Measurements from ENCODE around the gene VEPH1. TPM values are rescaled to one million over a fixed set of nuclear protein-coding genes. Genes with fewer than 3 reads are reported as not detected.

VEPH1 gene
- total RNA-seq, 4 donors from 2014 or later = 0.07 TPM; not detected in 3

GRCh38 chr3:157347577-157348303 lies 155.5 kb downstream of the VEPH1 start:
- no peak overlapping the region for H3K27ac ChIP-seq
- TF ChIP-seq, protein P1, sequence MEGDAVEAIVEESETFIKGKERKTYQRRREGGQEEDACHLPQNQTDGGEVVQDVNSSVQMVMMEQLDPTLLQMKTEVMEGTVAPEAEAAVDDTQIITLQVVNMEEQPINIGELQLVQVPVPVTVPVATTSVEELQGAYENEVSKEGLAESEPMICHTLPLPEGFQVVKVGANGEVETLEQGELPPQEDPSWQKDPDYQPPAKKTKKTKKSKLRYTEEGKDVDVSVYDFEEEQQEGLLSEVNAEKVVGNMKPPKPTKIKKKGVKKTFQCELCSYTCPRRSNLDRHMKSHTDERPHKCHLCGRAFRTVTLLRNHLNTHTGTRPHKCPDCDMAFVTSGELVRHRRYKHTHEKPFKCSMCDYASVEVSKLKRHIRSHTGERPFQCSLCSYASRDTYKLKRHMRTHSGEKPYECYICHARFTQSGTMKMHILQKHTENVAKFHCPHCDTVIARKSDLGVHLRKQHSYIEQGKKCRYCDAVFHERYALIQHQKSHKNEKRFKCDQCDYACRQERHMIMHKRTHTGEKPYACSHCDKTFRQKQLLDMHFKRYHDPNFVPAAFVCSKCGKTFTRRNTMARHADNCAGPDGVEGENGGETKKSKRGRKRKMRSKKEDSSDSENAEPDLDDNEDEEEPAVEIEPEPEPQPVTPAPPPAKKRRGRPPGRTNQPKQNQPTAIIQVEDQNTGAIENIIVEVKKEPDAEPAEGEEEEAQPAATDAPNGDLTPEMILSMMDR (IDR thresholded peaks at IDR 0.05 in 4 of 5, conservative IDR thresholded peaks at IDR 0.05 in 1 of 5) = no peak
- no peak for TF ChIP-seq POLR2A (IDR thresholded peaks at IDR 0.05)
- in situ Hi-C loops (cut with MboI; ENCODE audit: low sequenced_read_pairs in 4 of 4) (no loop called here), intact Hi-C loops (cut with DNase I; ENCODE audit: low total_unique reads) (no loop called here)
- H3K27me3 ChIP-seq = no peaks in the 10 kb centered on the region
- DNase-seq (no peak), ATAC-seq (no peak)
- no peaks in the 10 kb centered on the region for H3K9me3 ChIP-seq
- no peak overlapping the region for H3K4me3 ChIP-seq
- no peaks in the 10 kb centered on the region for H3K4me1 ChIP-seq
- no peaks in the 10 kb centered on the region for H3K36me3 ChIP-seq

DNA sequence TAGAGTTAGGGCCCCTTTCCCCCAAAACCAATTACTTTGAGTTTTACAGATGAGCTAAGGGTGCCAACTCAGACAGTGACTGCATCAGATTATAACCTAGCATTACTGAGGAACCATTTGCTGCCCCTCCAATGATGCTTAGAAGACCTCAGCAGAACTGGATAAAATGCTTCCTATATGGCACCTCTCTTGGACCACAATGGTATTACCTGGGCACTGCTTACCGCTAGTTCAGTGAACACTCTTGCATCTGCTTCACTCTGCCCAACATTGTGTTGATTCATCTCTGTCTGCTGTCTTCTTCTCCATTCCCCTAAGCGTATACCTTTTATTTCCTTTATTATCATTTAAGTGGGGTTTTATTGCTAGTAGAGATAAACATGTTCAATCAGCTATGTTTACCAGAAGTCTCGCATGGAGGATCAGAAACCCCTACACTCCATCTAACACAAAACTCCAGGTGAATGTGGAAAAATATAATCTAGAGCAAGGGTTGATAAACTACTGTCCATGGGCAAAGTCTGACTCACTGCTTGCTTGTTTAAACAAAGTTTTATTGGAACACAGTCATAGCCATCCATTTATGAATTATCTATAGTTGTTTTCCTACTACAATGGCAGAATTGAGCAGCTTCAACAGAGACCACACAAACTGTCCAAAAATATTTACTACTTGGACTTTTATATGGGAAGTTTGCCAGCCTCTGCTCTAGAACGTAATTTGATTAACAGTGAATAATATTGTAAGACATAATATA lies 166.8 kb downstream of the VEPH1 start:
- Histone ChIP-seq H3K27ac (no peak overlapping the region), H3K4me1 (no peaks in the 10 kb centered on the region), H3K9me3 (no peaks in the 10 kb centered on the region), H3K4me3 (no peak overlapping the region), H3K36me3 (no peaks in the 10 kb centered on the region), H3K27me3 (no peaks in the 10 kb centered on the region)
- DNase-seq (no peak), ATAC-seq (no peak)
- in situ Hi-C loops (cut with MboI; ENCODE audit: low sequenced_read_pairs in 4 of 4) = no loop called here
- TF ChIP-seq, protein P1 (IDR thresholded peaks at IDR 0.05 in 4 of 5, conservative IDR thresholded peaks at IDR 0.05 in 1 of 5) = no peak
- no peak for TF ChIP-seq POLR2A (IDR thresholded peaks at IDR 0.05)
- intact Hi-C loops (cut with DNase I; ENCODE audit: low total_unique reads) = no loop called here

DNA sequence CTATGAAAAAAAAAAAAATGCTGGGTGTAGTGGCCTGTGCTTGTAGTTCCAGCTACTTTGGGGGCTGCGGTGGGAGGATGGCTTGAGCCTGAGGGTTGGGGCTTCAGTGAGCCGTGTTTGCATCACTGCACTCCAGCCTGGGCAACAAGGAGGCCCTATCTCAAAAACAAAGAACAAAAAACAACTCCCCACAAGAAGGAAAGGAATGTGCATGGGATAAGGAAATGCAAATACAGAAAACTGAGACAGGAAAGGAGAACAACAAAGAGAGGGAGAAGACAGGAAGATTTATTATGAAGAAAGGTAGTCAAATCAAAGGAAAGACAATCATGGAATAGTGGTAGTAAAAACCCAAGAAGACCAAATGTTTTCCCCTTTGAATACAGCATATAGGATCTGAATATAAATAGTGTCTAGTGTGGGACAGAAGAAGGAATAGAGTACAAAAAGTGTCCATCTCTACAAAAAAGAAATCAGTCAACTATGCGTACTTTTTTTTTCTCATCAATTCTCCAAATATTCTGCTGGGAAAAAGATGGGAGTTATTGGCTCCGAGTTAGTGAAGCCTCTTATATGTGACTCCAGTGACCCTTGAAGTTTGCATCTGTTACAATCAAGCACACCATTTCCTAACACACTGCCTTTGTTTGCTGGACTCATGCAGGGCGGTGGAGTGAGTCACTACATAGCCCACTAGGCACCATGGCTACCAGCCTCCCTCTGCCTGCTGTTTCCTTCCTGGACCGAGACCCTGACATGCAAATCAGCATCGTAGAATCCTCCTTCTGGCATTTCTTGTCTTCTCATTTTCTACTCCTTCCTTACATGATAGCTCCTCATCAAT lies 167.8 kb downstream of the VEPH1 start:
- H3K9me3 ChIP-seq = no peaks in the 10 kb centered on the region
- H3K4me1 ChIP-seq = no peaks in the 10 kb centered on the region
- no peak for ATAC-seq
- H3K27ac ChIP-seq = no peak overlapping the region
- in situ Hi-C loops (cut with MboI; ENCODE audit: low sequenced_read_pairs in 4 of 4) (no loop called here), intact Hi-C loops (cut with DNase I; ENCODE audit: low total_unique reads) (no loop called here)
- H3K4me3 ChIP-seq = no peak overlapping the region
- H3K27me3 ChIP-seq = no peaks in the 10 kb centered on the region
- TF ChIP-seq POLR2A (IDR thresholded peaks at IDR 0.05) = no peak
- TF ChIP-seq, protein P1 (IDR thresholded peaks at IDR 0.05 in 4 of 5, conservative IDR thresholded peaks at IDR 0.05 in 1 of 5) = no peak
- no peaks in the 10 kb centered on the region for H3K36me3 ChIP-seq
- DNase-seq = no peak

DNA sequence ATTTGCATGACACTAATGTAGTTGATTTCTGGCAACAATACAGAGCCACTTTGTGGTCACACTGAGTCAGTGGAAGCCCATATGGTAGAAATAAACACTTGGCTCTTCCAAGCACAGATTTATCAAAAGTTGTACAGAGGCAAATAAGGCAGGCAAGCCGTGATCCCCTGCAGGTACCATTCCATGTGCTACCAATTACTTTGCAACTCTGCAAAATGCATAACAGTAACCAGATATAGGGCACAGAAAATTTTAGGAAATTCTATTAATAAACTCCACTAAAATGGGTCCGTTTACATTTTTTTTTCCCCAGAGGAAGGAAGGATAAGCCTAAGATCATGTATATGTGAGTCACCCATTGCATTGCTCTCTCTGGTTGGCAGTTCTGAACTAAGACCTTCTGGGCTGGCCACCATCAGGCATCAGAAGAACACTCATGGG lies 169.6 kb downstream of the VEPH1 start:
- H3K27ac ChIP-seq = no peak overlapping the region
- no peak overlapping the region for H3K4me3 ChIP-seq
- no peaks in the 10 kb centered on the region for H3K9me3 ChIP-seq
- in situ Hi-C loops (cut with MboI; ENCODE audit: low sequenced_read_pairs in 4 of 4) (no loop called here), intact Hi-C loops (cut with DNase I; ENCODE audit: low total_unique reads) (no loop called here)
- no peaks in the 10 kb centered on the region for H3K27me3 ChIP-seq
- no peak for DNase-seq
- ATAC-seq = no peak
- no peak for TF ChIP-seq POLR2A (IDR thresholded peaks at IDR 0.05)
- TF ChIP-seq, protein P1 (IDR thresholded peaks at IDR 0.05 in 4 of 5, conservative IDR thresholded peaks at IDR 0.05 in 1 of 5) = no peak
- no peaks in the 10 kb centered on the region for H3K36me3 ChIP-seq
- no peaks in the 10 kb centered on the region for H3K4me1 ChIP-seq

Measured in gastrocnemius medialis (tissue), 4 donors.